GM21529 (cell line): ENCODE data around the gene SPDYE2.
A peak's percentile ranks its signal among the peaks of the same experiment; 100 is the strongest.
"Not testable (repeated sequence)": the region's sequence is repeated elsewhere in the genome, so short reads cannot be mapped to it uniquely, and the experiment has no call there.

ENCODE experiments used
- ATAC-seq: cut with Tn5 transposase; IDR thresholded peaks from one replicate; pipeline ENCODE4 v1.9.1; 2021; ENCODE audit not compliant: unreplicated experiment

SPDYE2 gene

DNA sequence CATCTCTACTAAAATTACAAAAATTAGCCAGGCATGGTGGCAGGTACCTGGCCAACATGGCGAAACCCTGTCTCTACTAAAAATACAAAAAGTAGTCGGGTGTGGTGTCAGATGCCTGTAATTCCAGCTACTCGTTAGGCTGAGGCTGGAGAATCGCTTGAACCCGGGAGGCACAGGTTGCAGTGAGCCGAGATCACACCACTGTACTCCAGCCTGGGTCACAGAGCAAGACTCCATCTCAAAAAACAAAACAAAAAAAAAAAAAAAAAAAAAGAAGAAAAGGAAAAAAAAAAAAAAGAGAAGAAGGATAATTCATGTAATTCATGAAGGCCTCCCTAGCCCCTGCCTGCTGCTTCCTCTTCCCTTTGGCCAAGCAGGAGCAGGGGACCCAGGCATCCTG, 10.4 kb upstream of the SPDYE2 start:
- not testable (repeated sequence) for ATAC-seq

DNA sequence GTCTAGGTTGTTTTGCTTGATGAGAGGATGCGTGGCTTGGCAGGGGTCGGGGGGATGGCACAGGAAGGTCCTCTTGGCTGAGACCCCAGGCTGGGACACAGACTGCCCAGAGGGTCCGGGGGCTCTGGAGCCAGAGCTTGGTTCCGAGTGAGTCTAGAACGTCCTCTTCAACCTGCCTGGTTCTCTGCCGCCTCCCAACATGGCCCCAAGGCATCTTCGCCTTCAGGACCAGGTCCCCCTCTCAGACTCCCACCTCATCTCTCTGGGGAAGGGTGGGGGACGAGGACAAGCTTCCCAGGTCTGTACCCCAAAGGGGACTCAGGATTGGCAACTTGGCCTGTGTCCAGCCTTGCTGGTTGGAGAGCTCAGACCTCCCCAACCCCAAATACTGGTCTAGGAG, 8.9 kb upstream of the SPDYE2 start:
- ATAC-seq, result not testable (repeated sequence)

DNA sequence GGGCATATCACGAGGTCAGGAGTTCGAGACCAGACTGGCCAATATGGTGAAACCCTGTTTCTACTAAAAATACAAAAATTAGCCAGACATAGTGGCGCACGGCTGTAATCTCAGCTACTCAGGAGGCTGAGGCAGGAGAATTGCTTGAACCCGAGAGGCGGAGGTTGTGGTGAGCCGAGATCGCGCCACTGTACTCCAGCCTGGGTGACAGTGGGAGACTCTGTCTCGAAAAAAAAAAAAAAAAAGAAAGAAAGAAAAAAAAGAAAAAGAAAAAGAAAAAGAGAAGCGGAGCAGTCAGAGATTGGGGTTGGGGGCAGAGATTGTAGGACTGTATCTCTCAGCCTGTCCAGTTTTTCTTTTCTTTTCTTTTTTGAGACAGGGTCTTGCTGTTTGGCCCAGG, 8.3 kb upstream of the SPDYE2 start:
- ATAC-seq, result not testable (repeated sequence)

DNA sequence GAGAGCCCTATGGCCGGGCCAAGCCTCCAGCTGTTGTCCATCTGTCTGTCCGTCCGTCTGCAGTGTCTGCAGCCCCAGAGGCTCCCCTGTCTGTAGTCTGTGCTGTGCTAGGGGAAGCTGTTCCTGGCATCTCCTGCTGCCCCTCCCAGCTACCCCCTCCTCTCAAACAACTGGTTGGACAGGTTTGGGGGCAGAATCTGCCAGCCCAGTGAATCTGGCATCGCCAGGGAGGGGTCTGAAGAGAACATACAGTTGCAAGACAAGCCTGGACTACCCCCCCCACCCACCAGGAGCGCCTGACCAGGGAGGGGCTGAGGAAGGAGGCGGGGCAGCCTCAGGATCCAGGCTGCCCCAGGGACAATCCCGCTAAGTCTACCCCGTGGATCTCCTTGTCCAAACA, 7.4 kb upstream of the SPDYE2 start, which contains the start of gene UPK3BL2:
Gene UPK3BL2, minus strand, starts transcription at position 101 of the 400 bp plus-strand sequence. Its CDS starts 60 bp downstream, at position 41.
- ATAC-seq, result not testable (repeated sequence)

DNA sequence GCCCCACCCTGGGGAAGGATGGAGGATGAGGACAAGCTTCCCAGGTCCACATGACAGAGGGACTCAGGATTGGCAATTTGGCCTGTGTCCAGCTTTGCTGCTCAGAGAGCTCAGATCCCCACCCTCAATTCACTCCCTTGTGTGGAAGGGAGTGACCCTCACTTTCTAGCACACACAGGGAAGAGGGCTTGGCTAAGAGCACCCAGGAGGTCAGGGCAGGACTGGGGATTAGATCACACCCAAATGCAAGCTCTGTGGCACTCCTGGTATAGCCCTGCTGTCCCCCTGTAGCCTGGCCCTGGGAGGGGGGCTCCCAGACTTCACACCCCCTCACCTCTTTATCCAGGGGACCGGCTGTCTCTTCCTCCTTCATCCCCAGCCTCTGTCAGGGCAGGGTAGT, 6.7 kb upstream of the SPDYE2 start:
- ATAC-seq, result not testable (repeated sequence)

DNA sequence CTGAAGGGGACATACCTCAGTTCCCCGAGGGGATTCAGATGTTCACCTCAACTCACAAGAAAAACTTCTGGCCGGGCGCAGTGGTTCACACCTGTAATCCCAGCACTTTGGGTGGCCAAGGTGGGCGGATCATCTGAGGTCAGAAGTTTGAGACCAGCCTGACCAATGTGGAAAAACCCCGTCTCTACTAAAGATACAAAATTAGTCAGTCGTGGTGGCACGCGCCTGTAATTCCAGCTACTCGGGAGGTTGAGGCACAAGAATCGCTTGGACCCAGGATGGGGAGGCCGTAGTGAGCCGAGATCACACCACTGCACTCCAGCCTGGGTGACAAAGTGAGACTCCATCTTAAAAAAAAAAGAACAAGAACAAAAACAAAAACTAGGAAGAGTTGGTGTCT, 5.7 kb upstream of the SPDYE2 start:
- not testable (repeated sequence) for ATAC-seq

DNA sequence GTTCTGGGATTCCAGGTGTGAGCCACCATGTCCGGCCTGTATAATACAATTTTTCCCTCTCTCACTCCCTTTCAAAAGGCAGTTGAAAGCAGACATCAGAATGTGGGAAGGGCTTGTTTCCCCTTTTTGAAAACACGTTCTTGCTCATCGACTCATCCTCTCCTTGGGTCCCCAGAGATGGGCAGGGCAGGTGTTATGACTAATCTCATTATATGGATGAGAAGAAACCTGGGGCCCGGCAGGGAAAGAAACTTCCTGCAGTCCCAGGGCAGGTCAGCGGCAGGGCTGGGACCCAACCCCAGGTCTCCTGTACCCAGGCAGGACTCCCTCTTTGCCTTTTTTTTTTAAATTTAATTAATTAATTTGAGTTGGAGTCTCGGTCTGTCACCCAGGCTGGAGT, 4.7 kb upstream of the SPDYE2 start:
- peak; percentile 90 for ATAC-seq

DNA sequence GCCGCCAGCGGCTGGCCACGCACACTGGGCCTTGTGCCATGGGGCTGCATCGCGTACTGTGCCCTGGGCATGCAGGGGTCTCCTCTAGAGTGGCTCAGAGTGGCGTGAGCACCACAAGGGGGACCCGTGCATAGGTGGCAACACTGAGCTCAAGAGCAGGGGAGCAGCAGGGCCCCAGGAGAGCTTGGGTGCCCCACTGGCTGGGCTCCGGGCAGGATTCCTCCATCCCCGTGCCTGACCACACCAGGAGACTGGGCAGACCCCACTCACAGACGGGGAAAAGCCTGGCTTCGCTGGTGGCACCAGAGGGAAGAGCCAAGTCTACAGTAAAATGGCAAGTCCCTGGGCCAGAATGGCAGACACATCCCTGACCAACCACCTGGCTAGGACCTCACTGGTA, 17.6 kb downstream of the SPDYE2 start:
- not testable (repeated sequence) for ATAC-seq

DNA sequence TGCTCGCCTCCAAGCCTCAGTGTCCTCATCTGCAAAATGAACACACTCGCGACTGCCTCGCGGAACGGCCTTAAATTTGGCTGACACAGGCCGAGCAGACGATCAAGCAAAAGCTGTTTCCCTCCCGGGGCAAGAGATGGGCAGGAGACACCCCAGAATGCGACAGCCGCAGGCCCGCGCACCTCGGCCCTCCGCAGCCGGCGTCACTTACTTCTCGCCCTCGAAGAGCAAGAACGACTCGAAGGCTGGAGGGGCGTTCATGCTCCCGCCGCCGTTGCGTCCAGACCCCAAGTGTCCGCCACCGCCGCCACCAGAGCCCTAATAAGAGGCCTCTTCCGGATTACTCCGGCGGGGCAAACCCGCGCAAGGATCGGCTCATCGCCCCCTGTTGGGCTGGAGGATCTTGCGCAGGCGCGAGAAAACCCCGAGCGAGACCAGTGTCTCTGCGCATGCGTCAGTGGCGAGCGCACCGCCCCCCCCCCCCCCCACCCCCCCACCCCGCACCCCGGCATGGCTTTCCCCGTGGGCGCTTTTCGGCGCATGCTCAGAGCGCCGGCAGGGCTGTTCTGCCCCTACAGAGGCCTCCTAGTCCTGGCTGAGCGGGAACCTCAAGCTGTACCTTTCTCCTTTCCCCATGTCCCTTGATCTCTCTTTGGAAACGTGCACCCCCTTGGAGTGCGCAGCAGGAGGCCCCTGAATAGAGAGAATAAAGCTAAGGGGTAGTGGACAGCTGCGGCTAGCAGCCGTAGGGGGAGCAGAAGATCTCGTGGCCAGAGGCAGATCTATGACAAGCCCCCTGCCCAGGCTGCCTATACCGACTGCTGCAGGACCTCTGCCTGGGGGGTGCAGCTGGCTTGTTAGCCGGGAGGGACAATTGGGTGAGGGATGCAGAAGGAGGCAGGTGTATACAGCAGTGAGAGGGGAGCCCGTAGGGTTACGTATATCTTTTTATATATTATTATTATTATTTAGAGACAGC, 21.5 kb downstream of the SPDYE2 start, which contains the start of gene POLR2J3:
Gene POLR2J3, minus strand, starts transcription at position 323 of the 979 bp plus-strand sequence. Its CDS starts 62 bp downstream, at position 261.
- ATAC-seq, result peak; percentile 91

DNA sequence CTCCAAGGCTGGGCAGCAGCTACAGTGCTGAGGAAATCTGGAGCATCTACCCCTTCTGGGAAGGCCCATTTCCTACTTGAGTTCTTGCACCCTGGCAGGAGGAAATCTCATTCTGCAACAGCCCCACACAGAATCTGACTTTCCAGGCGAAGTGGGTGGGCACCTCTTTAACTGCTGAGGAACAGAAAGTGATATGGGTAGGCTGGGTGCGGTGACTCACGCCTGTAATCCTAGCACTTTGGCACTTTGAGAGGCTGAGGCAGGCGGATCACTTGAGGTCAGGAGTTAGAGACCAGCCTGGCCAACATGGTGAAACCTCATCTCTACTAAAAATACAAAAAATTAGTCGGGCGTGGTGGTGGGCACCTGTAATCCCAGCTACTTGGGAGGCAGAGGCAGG, 23.6 kb downstream of the SPDYE2 start:
- ATAC-seq, result not testable (repeated sequence)

DNA sequence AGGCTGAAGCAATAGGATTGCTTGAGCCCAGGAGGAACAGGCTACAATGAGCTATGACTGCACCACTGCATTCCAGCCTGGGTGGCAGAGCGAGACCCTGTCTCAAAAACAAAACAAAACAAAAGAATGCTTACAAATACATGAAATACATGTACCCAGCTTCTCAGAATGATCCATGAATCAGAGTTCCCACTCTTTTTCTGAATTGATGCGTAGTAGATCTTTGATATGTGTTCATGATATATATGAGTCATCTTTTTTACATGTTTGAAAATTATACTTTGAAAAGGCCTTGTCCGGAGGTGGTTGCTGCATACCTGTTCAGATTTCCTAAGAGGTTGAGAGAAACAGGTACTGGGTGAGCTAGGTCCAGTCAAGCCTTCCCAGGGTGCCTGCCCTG, 25.3 kb downstream of the SPDYE2 start:
- not testable (repeated sequence) for ATAC-seq

DNA sequence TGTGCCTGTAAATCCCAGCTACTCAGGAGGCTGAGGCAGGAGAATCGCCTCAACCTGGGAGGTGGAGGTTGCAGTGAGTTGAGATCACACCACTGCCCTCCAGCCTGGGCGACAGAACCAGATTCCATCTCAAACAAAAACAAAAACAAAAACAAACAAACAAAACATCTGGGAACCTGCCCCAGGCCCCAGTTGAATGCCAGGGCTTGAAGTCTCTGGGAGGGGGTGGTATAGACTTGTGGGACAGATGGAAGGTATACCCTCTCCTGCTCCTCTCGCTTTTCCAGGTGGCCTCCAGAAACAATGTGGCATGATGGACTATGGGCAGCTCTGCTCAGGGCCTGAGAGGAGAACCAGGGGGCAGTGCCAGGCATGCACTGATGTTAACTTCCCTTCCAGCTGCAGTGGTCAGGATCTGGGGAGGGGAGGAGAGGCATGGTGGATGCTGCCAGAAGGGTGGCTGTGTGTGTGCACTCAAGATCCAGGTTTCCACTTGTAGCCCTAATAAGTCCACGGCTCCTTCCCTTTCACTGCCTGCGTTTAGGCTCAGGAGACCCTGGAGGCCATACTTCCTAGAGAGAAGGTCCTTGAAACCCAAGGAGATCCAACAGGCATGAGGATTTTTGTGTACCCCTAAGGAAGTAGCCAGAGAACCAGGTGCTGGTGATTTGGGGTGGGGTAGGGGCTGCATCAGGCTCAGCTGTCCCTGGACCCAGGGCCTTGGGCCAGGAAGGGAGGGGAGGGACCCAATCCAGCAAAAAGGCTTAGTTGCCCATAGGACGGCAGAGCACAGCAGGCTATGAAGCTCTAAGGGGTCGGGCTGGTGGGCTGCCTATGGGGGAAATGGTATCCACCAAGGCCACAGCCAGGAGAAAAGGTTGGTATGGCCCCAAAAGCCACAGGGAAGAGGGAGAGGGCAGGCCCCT, 26.6 kb downstream of the SPDYE2 start:
- not testable (repeated sequence) for ATAC-seq

DNA sequence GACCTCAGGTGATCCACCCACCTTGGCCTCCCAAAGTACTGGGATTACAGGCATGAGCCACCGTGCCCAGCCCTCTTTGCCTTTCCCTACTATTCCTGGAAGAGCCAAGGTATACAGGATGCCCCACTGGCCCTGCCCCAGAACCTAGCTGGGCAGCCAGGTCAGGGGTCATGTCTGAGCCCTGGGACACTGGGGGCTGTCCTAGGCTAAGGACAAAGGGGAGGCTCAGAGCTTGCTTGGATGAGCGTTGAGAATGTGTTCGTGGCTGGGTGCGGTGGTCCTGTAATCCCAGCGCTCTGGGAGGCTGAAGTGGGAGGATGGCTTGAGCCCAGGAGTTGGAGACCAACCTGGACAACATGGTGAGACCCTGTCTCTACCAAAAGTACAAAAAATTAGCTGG, 27.5 kb downstream of the SPDYE2 start:
- ATAC-seq, result not testable (repeated sequence)

DNA sequence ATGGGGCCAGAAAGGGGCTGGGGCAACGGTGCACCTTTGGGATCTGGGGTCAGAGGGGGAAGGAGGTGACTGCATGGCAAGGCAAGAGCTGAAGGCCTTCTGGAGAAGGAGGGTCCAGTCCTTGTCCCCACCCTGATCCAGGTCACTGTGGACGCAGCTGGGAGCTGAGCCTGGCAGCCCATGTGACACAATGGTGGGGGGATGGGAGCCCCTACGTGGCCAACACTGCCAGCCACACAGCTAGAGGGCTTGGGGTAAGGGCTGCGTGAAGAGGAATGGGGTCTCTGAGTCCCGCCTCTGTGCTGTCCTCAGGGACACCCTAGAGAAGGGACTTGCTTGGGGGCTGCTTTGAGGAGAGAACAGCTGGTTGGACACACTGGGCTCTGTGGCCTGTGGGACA, 30.7 kb downstream of the SPDYE2 start:
- not testable (repeated sequence) for ATAC-seq

DNA sequence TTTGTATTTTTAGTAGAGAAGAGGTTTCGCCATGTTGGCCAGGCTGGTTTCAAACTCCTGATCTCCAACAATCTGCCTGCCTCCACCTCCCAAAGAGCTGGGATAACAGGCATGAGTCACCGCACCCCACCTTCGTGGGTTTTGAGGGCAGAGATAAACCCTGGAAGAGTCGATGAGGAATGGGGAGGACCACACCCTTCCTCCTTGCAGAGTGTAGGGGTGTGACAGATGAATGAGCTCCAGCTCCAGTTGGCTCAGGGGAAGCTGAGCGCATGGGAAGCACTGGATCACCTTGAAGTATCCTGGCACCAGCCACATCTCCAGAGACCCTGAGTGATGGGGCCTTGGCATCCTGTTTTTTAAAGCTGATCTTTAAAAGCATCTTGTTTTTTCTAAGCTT, 32.5 kb downstream of the SPDYE2 start:
- ATAC-seq, result not testable (repeated sequence)

DNA sequence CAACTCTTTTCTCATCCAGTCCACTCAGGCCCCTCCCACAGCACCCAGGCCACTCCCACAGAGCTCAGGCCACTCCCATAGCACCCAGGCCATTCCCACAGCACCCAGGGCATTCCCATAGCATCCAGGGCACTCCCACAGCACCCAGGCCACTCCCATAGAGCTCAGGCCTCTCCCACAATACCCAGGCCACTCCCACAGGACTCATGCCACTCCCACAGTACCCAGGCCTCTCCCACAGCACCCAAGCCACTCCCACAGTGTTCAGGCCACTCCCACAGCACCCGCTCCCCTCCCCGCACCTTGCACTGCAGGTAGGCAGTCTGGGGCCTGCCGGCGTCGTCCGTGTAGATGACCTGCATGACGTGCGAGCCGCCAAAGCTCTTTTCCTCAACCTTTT, 38.8 kb downstream of the SPDYE2 start:
- ATAC-seq, result peak; percentile 50

DNA sequence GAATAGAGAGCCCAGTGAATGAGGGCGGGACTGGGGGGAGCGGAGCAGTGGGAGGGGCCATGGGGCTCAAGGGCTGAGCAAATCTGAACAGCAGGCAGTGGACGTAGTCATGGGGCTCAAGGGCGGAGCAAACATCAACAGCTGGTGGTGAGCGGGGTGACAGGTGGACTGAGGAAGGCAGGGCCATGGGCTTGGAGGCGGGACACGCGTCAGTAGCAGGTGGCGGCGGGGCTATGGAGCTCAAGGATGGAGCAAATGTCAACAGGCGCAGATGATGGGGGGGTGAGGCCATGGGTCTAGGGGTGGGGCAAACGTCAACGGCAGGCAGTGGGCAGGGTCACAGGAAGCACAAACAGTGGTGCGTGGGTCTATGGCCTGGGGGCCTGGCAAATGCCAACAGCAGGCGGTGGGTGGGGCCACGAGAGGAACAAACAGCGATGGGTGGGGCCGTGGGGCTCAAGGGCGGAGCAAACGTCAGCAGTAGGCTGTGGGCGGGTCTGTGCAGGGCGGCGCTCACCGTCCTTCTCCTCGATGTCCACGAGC, 41.5 kb downstream of the SPDYE2 start:
- ATAC-seq, result peak; percentile 51

DNA sequence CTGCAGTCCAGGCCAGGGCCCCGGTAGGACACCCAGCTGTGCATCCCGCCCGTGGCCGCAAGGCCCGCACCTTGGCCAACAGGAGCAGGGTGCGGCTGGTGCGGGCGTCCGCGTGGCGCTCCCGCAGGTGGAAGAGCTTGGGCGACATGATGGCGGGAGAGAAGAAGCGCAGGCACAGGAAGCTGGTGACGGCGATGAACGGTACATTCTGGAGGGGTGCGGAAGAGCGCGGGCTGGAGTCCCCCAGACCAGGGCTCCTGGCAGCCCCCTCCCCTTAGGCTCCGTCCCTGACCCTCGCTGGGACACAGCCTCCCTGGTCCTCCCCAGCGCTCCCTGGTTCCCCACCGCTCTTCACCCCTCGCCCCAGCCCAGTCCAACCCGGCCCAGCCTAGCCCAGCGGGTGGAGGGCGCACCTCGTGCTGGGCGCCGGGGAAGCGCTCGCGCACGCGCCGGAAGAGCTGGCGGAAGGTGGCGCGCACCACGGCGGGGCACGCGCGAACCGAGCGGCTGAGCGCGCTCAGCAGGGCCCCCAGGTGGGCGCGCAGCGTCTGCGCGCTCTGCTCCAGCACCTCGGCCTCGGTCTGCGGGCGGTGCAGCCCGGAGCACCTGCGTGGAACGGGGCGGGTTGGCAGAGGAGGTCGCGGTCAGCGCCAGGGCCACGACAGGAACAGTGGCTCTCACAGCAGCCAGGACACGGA, 42.8 kb downstream of the SPDYE2 start:
- peak; percentile 62 for ATAC-seq

DNA sequence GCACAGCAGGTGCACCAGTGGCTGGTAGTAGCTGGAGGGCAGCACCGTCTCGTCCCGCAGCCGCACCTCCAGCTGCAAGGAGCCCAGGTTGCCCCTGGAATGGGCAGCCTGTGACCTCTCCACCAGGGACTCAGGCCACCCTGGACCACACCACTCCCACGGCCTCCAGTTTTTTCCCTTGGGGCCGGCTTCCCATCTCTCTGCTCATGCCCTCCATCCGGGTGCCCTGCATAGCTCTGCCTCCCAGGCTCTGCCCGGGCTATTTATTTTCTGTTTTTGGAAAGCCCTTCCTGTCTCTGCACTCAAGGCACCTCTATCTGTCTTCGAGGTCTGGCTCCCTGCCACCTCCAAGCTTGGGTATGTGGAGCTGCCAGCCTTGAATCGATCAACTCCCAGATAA, 45.0 kb downstream of the SPDYE2 start:
- not testable (repeated sequence) for ATAC-seq

DNA sequence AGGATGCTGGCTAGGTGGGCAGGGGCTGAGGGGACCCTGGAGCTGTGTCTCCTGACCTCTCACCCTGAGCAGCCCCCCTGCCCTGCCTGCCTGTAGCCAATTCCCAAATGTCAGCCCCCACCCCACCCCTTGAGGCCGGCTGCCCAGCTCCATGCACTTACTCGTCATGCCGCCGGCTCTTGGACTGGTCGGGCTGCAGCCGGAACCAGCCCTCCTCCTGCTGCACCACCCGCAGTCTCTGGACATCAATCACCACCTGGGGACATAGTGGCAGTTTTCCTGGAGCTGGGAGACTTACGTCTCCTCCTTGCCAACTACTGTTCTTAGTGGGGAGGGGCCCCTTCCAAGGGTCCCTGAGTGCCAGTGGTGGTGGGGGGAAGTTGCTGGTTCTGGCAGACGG, 48.7 kb downstream of the SPDYE2 start:
- not testable (repeated sequence) for ATAC-seq
